ENCODE data around the gene TNNC1.

TNNC1 gene

GRCh38 chr3:52489453-52489852 lies 35.6 kb upstream of the TNNC1 start:
- no peaks in the 10 kb centered on the region for H3K27me3 Mint-ChIP-seq (ENCODE audit: low read depth)
- H3K27ac Mint-ChIP-seq, result no peak overlapping the region
- H3K36me3 Mint-ChIP-seq (ENCODE audit: low read depth), result peaks cover 17% of the 10 kb centered on the region
- H3K4me3 Mint-ChIP-seq, result no peak overlapping the region
- no peaks in the 10 kb centered on the region for H3K9me3 Mint-ChIP-seq
- no peaks in the 10 kb centered on the region for H3K4me1 Mint-ChIP-seq (ENCODE audit: low read depth)

GRCh38 chr3:52488746-52489145 lies 34.9 kb upstream of the TNNC1 start:
- H3K36me3 Mint-ChIP-seq (ENCODE audit: low read depth), result peaks cover 17% of the 10 kb centered on the region

GRCh38 chr3:52487788-52488691 lies 34.2 kb upstream of the TNNC1 start:
- no peaks in the 10 kb centered on the region for H3K4me1 Mint-ChIP-seq (ENCODE audit: low read depth)
- H3K27ac Mint-ChIP-seq, result no peak overlapping the region
- H3K9me3 Mint-ChIP-seq, result no peaks in the 10 kb centered on the region
- no peaks in the 10 kb centered on the region for H3K27me3 Mint-ChIP-seq (ENCODE audit: low read depth)
- peaks cover 17% of the 10 kb centered on the region for H3K36me3 Mint-ChIP-seq (ENCODE audit: low read depth)
- no peak overlapping the region for H3K4me3 Mint-ChIP-seq

More at GRCh38 chr3:52488746-52489145, 34.9 kb upstream of the TNNC1 start:
- H3K4me3 Mint-ChIP-seq, result no peak overlapping the region
- no peaks in the 10 kb centered on the region for H3K27me3 Mint-ChIP-seq (ENCODE audit: low read depth)
- H3K27ac Mint-ChIP-seq, result no peak overlapping the region
- H3K9me3 Mint-ChIP-seq, result no peaks in the 10 kb centered on the region
- no peaks in the 10 kb centered on the region for H3K4me1 Mint-ChIP-seq (ENCODE audit: low read depth)

- no peak overlapping the region for H3K4me3 Mint-ChIP-seq
- H3K27me3 Mint-ChIP-seq (ENCODE audit: low read depth), result no peaks in the 10 kb centered on the region
These were observed 33.4 kb upstream of the TNNC1 start for GRCh38 chr3:52487050-52487787.

GRCh38 chr3:52484680-52485461 lies 31.0 kb upstream of the TNNC1 start:
- Mint-ChIP-seq H3K4me3 (no peak overlapping the region), H3K27ac (no peak overlapping the region), H3K9me3 (no peaks in the 10 kb centered on the region), H3K27me3 (ENCODE audit: low read depth) (no peaks in the 10 kb centered on the region), H3K4me1 (ENCODE audit: low read depth) (no peaks in the 10 kb centered on the region), H3K36me3 (ENCODE audit: low read depth) (peaks cover 19% of the 10 kb centered on the region)

More at GRCh38 chr3:52487050-52487787, 33.4 kb upstream of the TNNC1 start:
- no peaks in the 10 kb centered on the region for H3K4me1 Mint-ChIP-seq (ENCODE audit: low read depth)
- H3K27ac Mint-ChIP-seq, result no peak overlapping the region
- peaks cover 17% of the 10 kb centered on the region for H3K36me3 Mint-ChIP-seq (ENCODE audit: low read depth)
- H3K9me3 Mint-ChIP-seq, result no peaks in the 10 kb centered on the region

DNA sequence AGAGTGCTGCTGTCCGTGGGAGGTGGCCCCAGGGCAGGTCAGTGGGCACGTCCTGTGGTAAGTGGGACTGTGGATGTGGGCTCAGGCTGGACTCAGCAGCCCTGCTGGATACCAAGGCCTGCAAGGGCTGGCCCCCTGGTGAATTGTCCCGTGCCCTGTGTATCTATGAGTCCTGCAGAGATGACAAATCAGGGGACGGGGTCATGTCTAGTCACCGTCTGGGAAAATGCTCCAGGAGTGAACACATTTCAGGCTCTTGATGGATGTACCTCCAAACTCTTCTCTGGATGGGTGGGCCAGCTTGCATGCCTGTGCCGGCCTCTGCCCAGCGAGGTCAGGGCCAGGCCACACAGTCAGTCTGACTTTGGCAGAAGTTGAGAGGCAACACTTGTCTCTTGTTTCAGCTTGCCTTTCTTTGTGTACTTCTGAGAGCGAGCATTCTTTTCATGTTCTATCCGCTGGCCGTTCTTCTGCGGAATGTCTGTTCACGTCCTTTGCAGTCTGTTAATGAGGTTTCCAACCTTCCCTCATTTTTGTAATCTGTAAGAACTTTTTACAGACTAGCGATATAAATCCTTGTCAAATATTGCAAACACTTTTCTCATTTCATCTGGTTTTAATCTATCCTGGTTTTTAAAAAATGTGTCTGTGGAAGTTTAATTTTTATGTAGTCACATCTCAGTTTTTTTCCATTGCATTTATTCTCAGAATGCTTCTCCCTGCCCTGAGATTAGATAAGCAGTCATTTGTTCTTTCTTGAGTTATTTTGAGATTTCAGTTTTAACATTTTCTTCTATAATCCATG lies 29.9 kb upstream of the TNNC1 start:
- Mint-ChIP-seq H3K9me3 (no peaks in the 10 kb centered on the region), H3K27me3 (ENCODE audit: low read depth) (no peaks in the 10 kb centered on the region), H3K36me3 (ENCODE audit: low read depth) (peaks cover 23% of the 10 kb centered on the region), H3K27ac (no peak overlapping the region), H3K4me1 (ENCODE audit: low read depth) (no peaks in the 10 kb centered on the region), H3K4me3 (no peak overlapping the region)

- Mint-ChIP-seq H3K27me3 (ENCODE audit: low read depth) (no peaks in the 10 kb centered on the region), H3K36me3 (ENCODE audit: low read depth) (peaks cover 29% of the 10 kb centered on the region), H3K4me3 (no peak overlapping the region), H3K9me3 (no peaks in the 10 kb centered on the region), H3K4me1 (ENCODE audit: low read depth) (no peaks in the 10 kb centered on the region), H3K27ac (no peak overlapping the region)
These were observed 29.2 kb upstream of the TNNC1 start for GRCh38 chr3:52483081-52483480.

- H3K36me3 Mint-ChIP-seq (ENCODE audit: low read depth), result peaks cover 27% of the 10 kb centered on the region
- no peaks in the 10 kb centered on the region for H3K9me3 Mint-ChIP-seq
- no peaks in the 10 kb centered on the region for H3K27me3 Mint-ChIP-seq (ENCODE audit: low read depth)
- no peak overlapping the region for H3K4me3 Mint-ChIP-seq
- no peaks in the 10 kb centered on the region for H3K4me1 Mint-ChIP-seq (ENCODE audit: low read depth)
- H3K27ac Mint-ChIP-seq, result no peak overlapping the region
These were observed 28.1 kb upstream of the TNNC1 start for GRCh38 chr3:52481819-52482521.

- H3K27me3 Mint-ChIP-seq (ENCODE audit: low read depth), result no peaks in the 10 kb centered on the region
- no peak overlapping the region for H3K4me3 Mint-ChIP-seq
- H3K4me1 Mint-ChIP-seq (ENCODE audit: low read depth), result no peaks in the 10 kb centered on the region
- no peak overlapping the region for H3K27ac Mint-ChIP-seq
- H3K9me3 Mint-ChIP-seq, result no peaks in the 10 kb centered on the region
- H3K36me3 Mint-ChIP-seq (ENCODE audit: low read depth), result peaks cover 30% of the 10 kb centered on the region
These were observed 27.2 kb upstream of the TNNC1 start for GRCh38 chr3:52480768-52481715.

DNA sequence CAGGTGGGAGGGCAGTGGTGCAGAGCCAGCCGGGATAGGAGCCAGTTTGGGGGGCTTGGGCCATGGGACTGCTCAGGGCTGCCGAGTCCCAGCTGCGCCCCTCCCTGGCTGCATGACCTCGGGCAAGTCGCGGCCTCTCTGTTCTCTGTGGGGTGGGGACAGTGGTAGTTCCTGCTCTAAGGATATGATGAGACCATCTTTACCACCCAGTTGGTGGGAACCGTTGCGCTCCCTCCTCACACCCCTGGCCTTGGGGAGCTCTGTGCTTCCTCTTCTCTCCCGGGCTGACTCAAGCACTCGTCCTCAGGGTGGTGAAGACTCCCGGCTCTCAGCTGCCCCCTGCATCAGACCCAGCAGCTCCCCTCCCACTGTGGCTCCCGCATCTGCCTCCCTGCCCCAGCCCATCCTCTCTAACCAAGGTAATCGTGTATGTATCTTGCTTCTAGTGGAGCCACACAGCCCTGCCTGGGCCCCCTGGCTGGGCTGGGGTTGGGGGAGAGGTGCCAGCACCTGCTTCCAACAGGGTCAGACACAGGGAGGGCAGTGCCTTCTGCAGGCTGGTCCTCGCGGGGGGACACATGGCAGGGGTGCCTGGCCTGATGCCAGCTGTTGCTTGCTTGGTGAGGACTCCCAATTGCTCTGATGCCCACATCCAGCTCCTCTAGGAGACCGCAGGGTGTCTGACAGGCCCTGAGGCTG lies 26.2 kb upstream of the TNNC1 start:
- no peaks in the 10 kb centered on the region for H3K4me1 Mint-ChIP-seq (ENCODE audit: low read depth)
- H3K4me3 Mint-ChIP-seq, result no peak overlapping the region
- H3K27me3 Mint-ChIP-seq (ENCODE audit: low read depth), result no peaks in the 10 kb centered on the region
- peaks cover 31% of the 10 kb centered on the region for H3K36me3 Mint-ChIP-seq (ENCODE audit: low read depth)
- H3K27ac Mint-ChIP-seq, result no peak overlapping the region
- H3K9me3 Mint-ChIP-seq, result no peaks in the 10 kb centered on the region

GRCh38 chr3:52479037-52479876 lies 25.4 kb upstream of the TNNC1 start:
- Mint-ChIP-seq H3K4me3 (no peak overlapping the region), H3K36me3 (ENCODE audit: low read depth) (peaks cover 34% of the 10 kb centered on the region), H3K4me1 (ENCODE audit: low read depth) (no peaks in the 10 kb centered on the region), H3K9me3 (no peaks in the 10 kb centered on the region), H3K27me3 (ENCODE audit: low read depth) (no peaks in the 10 kb centered on the region), H3K27ac (no peak overlapping the region)

DNA sequence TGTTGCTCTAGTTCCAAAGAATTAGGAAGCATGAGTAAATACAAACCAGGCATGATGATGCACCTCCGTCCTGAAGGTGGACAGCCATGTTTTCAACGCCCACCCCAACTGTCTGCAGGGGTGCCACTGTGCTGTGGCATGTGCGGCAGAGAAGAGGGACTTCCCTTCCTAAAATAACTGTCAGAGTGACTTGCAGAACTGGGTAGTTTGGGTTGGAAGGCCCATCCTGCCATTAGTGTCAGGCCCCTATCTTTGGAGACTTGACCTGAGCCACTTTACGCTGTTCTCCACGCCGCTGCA lies 23.9 kb upstream of the TNNC1 start:
- no peak overlapping the region for H3K27ac Mint-ChIP-seq
- no peaks in the 10 kb centered on the region for H3K4me1 Mint-ChIP-seq (ENCODE audit: low read depth)
- H3K9me3 Mint-ChIP-seq, result no peaks in the 10 kb centered on the region
- H3K27me3 Mint-ChIP-seq (ENCODE audit: low read depth), result no peaks in the 10 kb centered on the region
- peaks cover 38% of the 10 kb centered on the region for H3K36me3 Mint-ChIP-seq (ENCODE audit: low read depth)
- H3K4me3 Mint-ChIP-seq, result no peak overlapping the region

Measured in T-helper 1 cell treated with Interleukin-12 subunit alpha and Interleukin-12 subunit beta and Interleukin-4 antibody, amounts not matched to agents 30 μg/mL and 1 μg/mL, for 36 hours (primary cell).